Natural killer cell (primary cell): ENCODE data around the gene BTBD2. TPM values are rescaled to one million over a fixed set of nuclear protein-coding genes. Genes with fewer than 3 reads are reported as not detected.

Experiments
- ATAC-seq, 3 donors: fragments of 150-1000 bp in 2 of 3; fragments of 200-7000 bp in 1 of 3; cut with Tn5 transposase; 1 replicate in 1 of 3; 2 replicates in 2 of 3; pipeline ENCODE4 v1.10.0; 2021; ENCODE audit warnings: mild to moderate bottlenecking in 2 of 3, moderate library complexity in 2 of 3
- DNase-seq, 2 donors: peaks; one replicate each; pipeline versions ENCODE4 v3.0.0 to v3.0.0-alpha.2; 2013 to 2021; ENCODE audit warnings: mixed read lengths in 1 of 2
- H3K27ac ChIP-seq: one replicate; pipeline ENCODE4 v1.5.1; 2013; ENCODE audit warnings: mild to moderate bottlenecking, low read length
- H3K27me3 ChIP-seq: one replicate; pipeline ENCODE4 v1.6.1; 2013; ENCODE audit warnings: low read length; ENCODE audit not compliant: control insufficient read depth, insufficient read depth
- H3K36me3 ChIP-seq: one replicate; pipeline ENCODE4 v1.6.1; 2013; ENCODE audit warnings: low read length; ENCODE audit not compliant: control insufficient read depth, insufficient read depth
- H3K4me1 ChIP-seq: one replicate; pipeline ENCODE4 v1.6.1; 2013; ENCODE audit warnings: low read length; ENCODE audit not compliant: control insufficient read depth, insufficient read depth
- H3K4me3 ChIP-seq: one replicate; pipeline ENCODE4 v1.5.1; 2013; ENCODE audit warnings: low read length
- H3K9me3 ChIP-seq: one replicate; pipeline ENCODE4 v1.6.1; 2013; ENCODE audit warnings: low read length; ENCODE audit not compliant: control insufficient read depth, insufficient read depth
- H3K27ac Mint-ChIP-seq, 2 donors: one replicate each; pipeline ENCODE4 v1.8.0; 2022; ENCODE audit warnings: mild to moderate bottlenecking in 2 of 2, mixed read lengths in 2 of 2, moderate library complexity in 1 of 2
- H3K27me3 Mint-ChIP-seq, 2 donors: one replicate each; pipeline ENCODE4 v1.8.0; 2022; ENCODE audit warnings: low read depth in 2 of 2, mixed read lengths in 2 of 2
- H3K36me3 Mint-ChIP-seq: one replicate; pipeline ENCODE4 v1.8.0; 2022; ENCODE audit warnings: mixed read lengths
- H3K4me1 Mint-ChIP-seq, 2 donors: one replicate each; pipeline ENCODE4 v1.8.0; 2022; ENCODE audit warnings: mixed read lengths in 2 of 2
- H3K4me3 Mint-ChIP-seq: one replicate; pipeline ENCODE4 v1.8.0; 2022; ENCODE audit warnings: mild to moderate bottlenecking, moderate library complexity, mixed read lengths
- H3K9me3 Mint-ChIP-seq, 2 donors: one replicate each; pipeline ENCODE4 v1.8.0; 2022; ENCODE audit warnings: mixed read lengths in 2 of 2
- WGBS: methylation state at CpG from one replicate; pipeline ENCODE4 v1.1.7; 2013; ENCODE audit warnings: missing lambda C conversion rate; ENCODE audit not compliant: insufficient coverage; 5-methylcytosine and 5-hydroxymethylcytosine counted together
- intact Hi-C: fragments of 100-400 bp; cut with micrococcal nuclease; formaldehyde crosslinking; loops from one replicate; pipeline ENCODE4 v1.14.2; 2022
- total RNA-seq, 4 donors: library from RNA; stranded (reverse); fragments of 120-200 nt in 1 of 4; gene quantifications; one replicate each; pipeline versions ENCODE4 v1.2.3 to v1.2.4, GENCODE V29; 2013 to 2022
- TF ChIP-seq, protein P1 (sequence below): fragments of 200-600 bp; IDR thresholded peaks from one replicate; pipeline ENCODE4 v1.8.0; 2022; ENCODE audit warnings: antibody characterized with exemption

Gene BTBD2
- total RNA-seq, 3 donors from 2014 or later (not counting 1 experiment from before 2014, with no cell fraction given): 47.6 to 57.0 (median 53.4) TPM

DNA sequence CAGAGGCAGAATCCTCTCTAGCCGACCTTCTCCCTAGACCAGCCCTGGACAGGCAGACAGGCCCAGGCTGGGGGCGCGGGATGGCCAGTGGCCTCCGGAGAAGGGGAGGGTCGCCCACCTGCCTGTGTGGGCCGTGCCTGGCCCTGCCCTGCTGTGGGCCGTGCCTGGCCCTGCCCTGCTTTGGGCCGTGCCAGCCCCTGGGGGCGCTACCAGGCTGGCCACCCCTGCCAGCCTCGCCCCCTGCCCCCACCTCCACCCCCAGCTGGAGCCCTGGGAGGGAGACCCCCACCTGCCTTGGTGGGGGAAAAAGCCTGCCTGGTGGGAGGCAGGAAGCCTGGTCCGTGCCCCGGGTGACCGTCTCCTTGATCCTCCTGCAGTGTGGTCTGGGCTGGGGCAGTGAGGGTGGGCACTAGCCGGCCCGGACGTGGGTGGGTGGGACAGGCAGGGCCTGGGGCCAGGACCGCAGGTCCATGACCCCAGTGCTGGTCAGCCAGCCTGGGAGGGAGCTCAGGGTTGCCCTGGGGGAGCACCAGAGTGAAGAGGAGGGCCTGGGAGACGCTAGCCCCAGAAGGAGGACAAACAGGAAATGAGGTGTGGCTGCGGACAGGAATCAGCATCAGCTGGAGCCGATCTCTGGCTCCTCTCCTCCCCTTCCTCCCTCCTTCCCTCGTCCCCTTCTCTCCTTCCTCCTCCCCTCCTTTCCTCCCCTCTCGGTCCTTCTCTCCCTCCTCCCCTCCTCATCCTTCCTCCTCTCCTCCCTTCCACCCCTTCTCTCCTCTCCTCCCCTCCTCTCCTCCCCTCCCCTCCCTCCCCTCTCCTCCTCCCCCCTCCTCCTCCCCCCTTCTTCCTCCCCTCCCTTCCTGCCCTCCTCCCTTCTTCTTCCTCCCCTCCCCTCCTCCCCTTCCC is 40.7 kb upstream of the BTBD2 start:
- no peaks in the 10 kb centered on the region for H3K27me3 Mint-ChIP-seq
- no peaks in the 10 kb centered on the region for H3K36me3 Mint-ChIP-seq
- H3K4me3 Mint-ChIP-seq: peak overlapping the region; percentile 47
- H3K9me3 Mint-ChIP-seq: no peaks in the 10 kb centered on the region
- Histone ChIP-seq H3K9me3 (no peaks in the 10 kb centered on the region), H3K27me3 (no peaks in the 10 kb centered on the region), H3K4me3 (no peak overlapping the region), H3K27ac (peak overlapping the region; percentile 78), H3K36me3 (no peaks in the 10 kb centered on the region), H3K4me1 (peaks cover 74% of the 10 kb centered on the region)
- intact Hi-C loops: no loop called here
- TF ChIP-seq, protein P1, sequence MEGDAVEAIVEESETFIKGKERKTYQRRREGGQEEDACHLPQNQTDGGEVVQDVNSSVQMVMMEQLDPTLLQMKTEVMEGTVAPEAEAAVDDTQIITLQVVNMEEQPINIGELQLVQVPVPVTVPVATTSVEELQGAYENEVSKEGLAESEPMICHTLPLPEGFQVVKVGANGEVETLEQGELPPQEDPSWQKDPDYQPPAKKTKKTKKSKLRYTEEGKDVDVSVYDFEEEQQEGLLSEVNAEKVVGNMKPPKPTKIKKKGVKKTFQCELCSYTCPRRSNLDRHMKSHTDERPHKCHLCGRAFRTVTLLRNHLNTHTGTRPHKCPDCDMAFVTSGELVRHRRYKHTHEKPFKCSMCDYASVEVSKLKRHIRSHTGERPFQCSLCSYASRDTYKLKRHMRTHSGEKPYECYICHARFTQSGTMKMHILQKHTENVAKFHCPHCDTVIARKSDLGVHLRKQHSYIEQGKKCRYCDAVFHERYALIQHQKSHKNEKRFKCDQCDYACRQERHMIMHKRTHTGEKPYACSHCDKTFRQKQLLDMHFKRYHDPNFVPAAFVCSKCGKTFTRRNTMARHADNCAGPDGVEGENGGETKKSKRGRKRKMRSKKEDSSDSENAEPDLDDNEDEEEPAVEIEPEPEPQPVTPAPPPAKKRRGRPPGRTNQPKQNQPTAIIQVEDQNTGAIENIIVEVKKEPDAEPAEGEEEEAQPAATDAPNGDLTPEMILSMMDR: no peak
- peak overlapping the region; percentile 75 to 86 for H3K27ac Mint-ChIP-seq
- DNase-seq (peak in 1 of 2 donors; percentile 54), ATAC-seq (no peak)
- peaks cover 12 to 40% of the 10 kb centered on the region in 2 donors for H3K4me1 Mint-ChIP-seq
- WGBS: 37% methylated on average over 22 of the region's 22 CpGs

DNA sequence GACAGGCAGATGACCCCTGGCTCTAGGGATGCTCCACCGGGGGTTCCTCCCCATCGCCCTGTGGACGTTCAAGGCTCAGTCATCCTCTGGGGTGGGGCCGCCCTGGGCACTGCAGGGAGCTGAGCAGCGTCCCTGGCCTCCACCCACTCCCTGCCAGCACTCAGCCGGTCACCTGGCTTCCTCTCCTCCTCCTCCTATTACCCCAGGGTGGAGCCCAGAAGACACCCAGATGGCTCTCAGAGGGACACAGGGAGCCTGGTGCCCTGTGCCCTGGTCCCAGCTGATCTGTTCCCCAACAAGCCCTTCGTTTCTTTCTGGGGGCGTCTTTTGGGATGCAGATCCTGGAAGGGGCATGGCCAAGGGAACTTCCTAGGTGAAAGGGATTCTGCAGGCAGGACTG is 39.2 kb upstream of the BTBD2 start:
- Histone ChIP-seq H3K36me3 (no peaks in the 10 kb centered on the region), H3K27ac (peak overlapping the region; percentile 10), H3K9me3 (no peaks in the 10 kb centered on the region), H3K4me3 (no peak overlapping the region), H3K27me3 (no peaks in the 10 kb centered on the region), H3K4me1 (peaks cover 68% of the 10 kb centered on the region)
- H3K4me1 Mint-ChIP-seq: peaks cover 4 to 35% of the 10 kb centered on the region in 2 donors
- WGBS: 82% methylated on average over 8 of the region's 8 CpGs
- H3K27ac Mint-ChIP-seq: peak overlapping the region in 1 of 2 donors; percentile 70
- ATAC-seq: no peak
- TF ChIP-seq, protein P1: no peak
- H3K27me3 Mint-ChIP-seq: no peaks in the 10 kb centered on the region
- H3K9me3 Mint-ChIP-seq: no peaks in the 10 kb centered on the region
- intact Hi-C loops: loop anchor here (5.0 kb wide), 1 partner anchor 37 kb away; the partner anchor contains the start of gene BTBD2
- H3K4me3 Mint-ChIP-seq: no peak overlapping the region
- no peak for DNase-seq
- H3K36me3 Mint-ChIP-seq: no peaks in the 10 kb centered on the region

DNA sequence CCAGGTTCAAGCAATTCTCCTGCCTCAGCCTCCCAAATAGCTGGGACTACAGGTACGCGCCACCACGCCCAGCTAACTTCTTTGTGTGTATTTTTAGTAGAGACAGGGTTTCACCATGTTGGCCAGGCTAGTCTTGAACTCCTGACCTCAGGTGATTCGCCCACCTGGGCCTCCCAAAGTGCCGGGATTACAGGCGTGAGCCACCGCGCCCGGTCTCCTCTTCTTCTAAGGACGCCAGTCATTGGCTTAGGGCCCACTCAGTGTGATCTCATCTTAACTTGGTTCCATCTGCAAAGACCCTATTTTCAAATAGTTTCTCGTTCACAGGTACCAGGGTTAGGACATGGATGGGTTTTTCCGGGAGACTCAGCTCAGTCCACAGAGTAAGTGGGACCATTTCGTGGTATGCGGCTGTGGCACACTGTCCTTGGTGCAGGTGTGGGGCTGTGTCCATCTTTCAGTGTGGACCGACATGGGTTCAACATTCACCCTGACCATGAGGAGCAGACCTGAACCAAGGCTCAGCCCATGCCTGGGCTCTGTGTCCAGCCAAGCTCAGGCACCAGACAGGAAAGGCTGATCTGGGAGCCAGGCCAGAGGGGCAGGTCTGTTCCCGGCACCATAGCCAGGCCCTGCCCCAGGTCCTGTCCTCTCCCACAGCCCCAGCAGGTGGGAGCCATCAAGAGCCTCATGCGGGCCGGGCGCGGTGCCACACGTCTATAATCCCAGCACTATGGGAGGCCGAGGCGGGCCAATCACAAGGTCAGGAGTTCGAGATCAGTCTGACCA is 38.3 kb upstream of the BTBD2 start:
- no peak overlapping the region for H3K4me3 Mint-ChIP-seq
- H3K27ac ChIP-seq: peak overlapping the region; percentile 36
- peaks cover 73% of the 10 kb centered on the region for H3K4me1 ChIP-seq
- H3K36me3 Mint-ChIP-seq: no peaks in the 10 kb centered on the region
- WGBS: 94% methylated on average over 24 of the region's 24 CpGs
- H3K4me1 Mint-ChIP-seq: peaks cover 10 to 44% of the 10 kb centered on the region in 2 donors
- ATAC-seq (no peak), DNase-seq (no peak)
- H3K27me3 ChIP-seq: no peaks in the 10 kb centered on the region
- peaks cover 5% of the 10 kb centered on the region for H3K36me3 ChIP-seq
- H3K4me3 ChIP-seq: no peak overlapping the region
- H3K9me3 Mint-ChIP-seq: no peaks in the 10 kb centered on the region
- TF ChIP-seq, protein P1: no peak
- intact Hi-C loops: loop anchor here (5.0 kb wide), 1 partner anchor 36 kb away; the partner anchor contains the start of gene BTBD2
- H3K27ac Mint-ChIP-seq: peak overlapping the region in 1 of 2 donors; percentile 82
- H3K27me3 Mint-ChIP-seq: no peaks in the 10 kb centered on the region
- no peaks in the 10 kb centered on the region for H3K9me3 ChIP-seq
